GM23338 (cell line): ENCODE data around the gene ZNF346. TPM values are rescaled to one million over a fixed set of nuclear protein-coding genes. Genes with fewer than 3 reads are reported as not detected.

Experiments used
- ATAC-seq: fragments of 200-7000 bp; cut with Tn5 transposase; 3 replicates; pipeline ENCODE4 v1.9.1; 2020
- DNase-seq: peaks from one replicate; pipeline ENCODE4 v3.0.0-alpha.2; 2015; ENCODE audit warnings: low spot score
- H2AFZ ChIP-seq: fragments of 200-600 bp; sonication (generic); 2 replicates; pipeline ENCODE4 v1.8.0; 2016; ENCODE audit warnings: antibody characterized with exemption, mild to moderate bottlenecking, moderate library complexity
- H3F3A ChIP-seq: fragments of 200-600 bp; sonication (generic); replicated peaks from 2 replicates; pipeline ENCODE4 v1.8.0; 2017; ENCODE audit warnings: antibody characterized with exemption, mixed run types, low read depth
- H3K27ac ChIP-seq: fragments of 200-600 bp; sonication (generic); 2 replicates; pipeline ENCODE4 v1.6.1; 2016; ENCODE audit warnings: low read depth
- H3K27me3 ChIP-seq: fragments of 200-600 bp; sonication (generic); 2 replicates; pipeline ENCODE4 v1.8.0; 2016; ENCODE audit warnings: mild to moderate bottlenecking, mixed run types, moderate library complexity; ENCODE audit not compliant: insufficient read depth
- H3K36me3 ChIP-seq: fragments of 200-600 bp; sonication (generic); 2 replicates; pipeline ENCODE4 v1.8.0; 2016; ENCODE audit warnings: mild to moderate bottlenecking; ENCODE audit not compliant: insufficient read depth
- H3K4me1 ChIP-seq: fragments of 200-600 bp; sonication (generic); 2 replicates; pipeline ENCODE4 v1.8.0; 2016; ENCODE audit warnings: mild to moderate bottlenecking, moderate library complexity; ENCODE audit not compliant: insufficient read depth
- H3K4me2 ChIP-seq: fragments of 200-600 bp; sonication (generic); 2 replicates; pipeline ENCODE4 v1.7.1; 2017; ENCODE audit warnings: mixed run types
- H3K4me3 ChIP-seq: fragments of 200-600 bp; sonication (generic); 2 replicates; pipeline ENCODE4 v1.6.1; 2016; ENCODE audit warnings: mixed run types
- H3K79me2 ChIP-seq: fragments of 200-600 bp; sonication (generic); replicated peaks from 2 replicates; pipeline ENCODE4 v1.8.0; 2017; ENCODE audit warnings: mild to moderate bottlenecking; ENCODE audit not compliant: insufficient read depth
- H3K9me2 ChIP-seq: fragments of 200-600 bp; sonication (generic); 2 replicates; pipeline ENCODE4 v1.8.0; 2017; ENCODE audit not compliant: insufficient read depth
- H4K20me1 ChIP-seq: fragments of 200-600 bp; sonication (generic); replicated peaks from 2 replicates; pipeline ENCODE4 v1.8.0; 2017; ENCODE audit warnings: mild to moderate bottlenecking; ENCODE audit not compliant: insufficient read depth
- H3K27ac Mint-ChIP-seq: 2 replicates; pipeline ENCODE4 v1.8.0; 2020; ENCODE audit warnings: inconsistent platforms, mild to moderate bottlenecking, moderate library complexity, mixed read lengths
- H3K27me3 Mint-ChIP-seq: 3 replicates; pipeline ENCODE4 v1.8.0; 2022; ENCODE audit warnings: low read depth, mild to moderate bottlenecking, moderate library complexity, mixed read lengths, inconsistent platforms; ENCODE audit not compliant: insufficient read depth, poor library complexity
- H3K36me3 Mint-ChIP-seq: 3 replicates; pipeline ENCODE4 v1.8.0; 2021; ENCODE audit warnings: low read depth, mild to moderate bottlenecking, inconsistent platforms, moderate library complexity, mixed read lengths
- H3K4me1 Mint-ChIP-seq: 3 replicates; pipeline ENCODE4 v1.8.0; 2020; ENCODE audit warnings: mild to moderate bottlenecking, inconsistent platforms, mixed read lengths
- H3K4me3 Mint-ChIP-seq: 3 replicates; pipeline ENCODE4 v1.8.0; 2021; ENCODE audit warnings: moderate library complexity, mild to moderate bottlenecking, inconsistent platforms, mixed read lengths
- H3K9me3 Mint-ChIP-seq: 3 replicates; pipeline ENCODE4 v1.8.0; 2020; ENCODE audit warnings: moderate library complexity, mild to moderate bottlenecking, inconsistent platforms, mixed read lengths
- CREB1 ChIP-seq: fragments of 250-450 bp; sonication (Bioruptor Pico); IDR thresholded peaks from 2 replicates; pipeline ENCODE4 v1.5.0; 2020; ENCODE audit warnings: low read depth, mild to moderate bottlenecking, moderate library complexity
- CTCF ChIP-seq, 2 experiments: fragments of 200-600 bp in 1 of 2; sonication (generic) in 1 of 2; conservative IDR thresholded peaks; 2 replicates each; pipeline versions ENCODE4 v1.5.1 to v1.6.1; 2016 to 2017; ENCODE audit warnings: antibody characterized with exemption in 2 of 2, low read depth in 2 of 2, mild to moderate bottlenecking in 2 of 2, moderate library complexity in 1 of 2
- EZH2 ChIP-seq: fragments of 200-600 bp; sonication (generic); IDR thresholded peaks from one replicate; pipeline ENCODE4 v1.8.0; 2017; ENCODE audit warnings: antibody characterized with exemption, mild to moderate bottlenecking, low read depth; ENCODE audit not compliant: unreplicated experiment
- EZH2phosphoT487 ChIP-seq: fragments of 200-600 bp; sonication (generic); IDR thresholded peaks from one replicate; pipeline ENCODE4 v1.8.1; 2018; ENCODE audit warnings: antibody characterized with exemption; ENCODE audit not compliant: unreplicated experiment
- JUNB ChIP-seq: IDR thresholded peaks from one replicate; pipeline ENCODE4 v1.6.1; 2016; ENCODE audit warnings: antibody characterized with exemption; ENCODE audit not compliant: unreplicated experiment
- NANOG ChIP-seq: IDR thresholded peaks from 2 replicates; pipeline ENCODE4 v1.6.1; 2016; ENCODE audit warnings: antibody characterized with exemption, borderline replicate concordance
- STAT1 ChIP-seq: IDR thresholded peaks from one replicate; pipeline ENCODE4 v1.6.1; 2016; ENCODE audit warnings: antibody characterized with exemption; ENCODE audit not compliant: unreplicated experiment
- ZNF114 ChIP-seq: fragments of 250-450 bp; sonication (Bioruptor Pico); IDR thresholded peaks from 2 replicates; pipeline ENCODE4 v1.5.0; 2020; ENCODE audit warnings: mild to moderate bottlenecking, moderate library complexity
- polyA plus RNA-seq: library from polyadenylated mRNA; unstranded; fragments of >200 nt; fragmentation: Nextera tagmentation; extraction: Ambion mirVana; gene quantifications from 2 replicates; pipeline ENCODE4 v1.2.1, GENCODE V29; 2016
- total RNA-seq: library from RNA; depleted of rRNA; stranded (reverse); fragments of >200 nt; shearing (Covaris generic); gene quantifications from 2 replicates; pipeline ENCODE4 v1.2.3, GENCODE V29; 2014
- TF ChIP-seq, protein P1 (sequence below): IDR thresholded peaks from one replicate; pipeline ENCODE4 v1.6.1; 2018; ENCODE audit warnings: antibody characterized with exemption; ENCODE audit not compliant: unreplicated experiment

The ZNF346 gene
- total and polyA plus RNA-seq, 2 experiments from 2014 or later = 11.0 to 27.2 TPM

- Histone ChIP-seq H3K4me1 (peaks cover 8% of the 10 kb centered on the region), H3K4me2 (no peak overlapping the region), H3F3A (peaks cover 8% of the 10 kb centered on the region; the same call in 1 of the 2 replicates), H3K36me3 (no peaks in the 10 kb centered on the region), H3K9me2 (no peaks in the 10 kb centered on the region), H2AFZ (peak overlapping the region; percentile 1; the same call in 1 of the 2 replicates), H3K79me2 (no peaks in the 10 kb centered on the region), H3K27me3 (no peaks in the 10 kb centered on the region), H3K27ac (no peak overlapping the region), H4K20me1 (no peaks in the 10 kb centered on the region), H3K4me3 (no peak overlapping the region)
- DNase-seq = no peak
- ATAC-seq = no peak
- TF ChIP-seq NANOG (no peak), JUNB (no peak), CREB1 (CRISPR knock-in tag) (no peak), CTCF (conservative IDR thresholded peaks at IDR 0.05; ENCODE audit: low read depth in 2 of 2) (no peak), ZNF114 (no peak), EZH2 (no peak), EZH2phosphoT487 (no peak), STAT1 (no peak)
- TF ChIP-seq, protein P1, sequence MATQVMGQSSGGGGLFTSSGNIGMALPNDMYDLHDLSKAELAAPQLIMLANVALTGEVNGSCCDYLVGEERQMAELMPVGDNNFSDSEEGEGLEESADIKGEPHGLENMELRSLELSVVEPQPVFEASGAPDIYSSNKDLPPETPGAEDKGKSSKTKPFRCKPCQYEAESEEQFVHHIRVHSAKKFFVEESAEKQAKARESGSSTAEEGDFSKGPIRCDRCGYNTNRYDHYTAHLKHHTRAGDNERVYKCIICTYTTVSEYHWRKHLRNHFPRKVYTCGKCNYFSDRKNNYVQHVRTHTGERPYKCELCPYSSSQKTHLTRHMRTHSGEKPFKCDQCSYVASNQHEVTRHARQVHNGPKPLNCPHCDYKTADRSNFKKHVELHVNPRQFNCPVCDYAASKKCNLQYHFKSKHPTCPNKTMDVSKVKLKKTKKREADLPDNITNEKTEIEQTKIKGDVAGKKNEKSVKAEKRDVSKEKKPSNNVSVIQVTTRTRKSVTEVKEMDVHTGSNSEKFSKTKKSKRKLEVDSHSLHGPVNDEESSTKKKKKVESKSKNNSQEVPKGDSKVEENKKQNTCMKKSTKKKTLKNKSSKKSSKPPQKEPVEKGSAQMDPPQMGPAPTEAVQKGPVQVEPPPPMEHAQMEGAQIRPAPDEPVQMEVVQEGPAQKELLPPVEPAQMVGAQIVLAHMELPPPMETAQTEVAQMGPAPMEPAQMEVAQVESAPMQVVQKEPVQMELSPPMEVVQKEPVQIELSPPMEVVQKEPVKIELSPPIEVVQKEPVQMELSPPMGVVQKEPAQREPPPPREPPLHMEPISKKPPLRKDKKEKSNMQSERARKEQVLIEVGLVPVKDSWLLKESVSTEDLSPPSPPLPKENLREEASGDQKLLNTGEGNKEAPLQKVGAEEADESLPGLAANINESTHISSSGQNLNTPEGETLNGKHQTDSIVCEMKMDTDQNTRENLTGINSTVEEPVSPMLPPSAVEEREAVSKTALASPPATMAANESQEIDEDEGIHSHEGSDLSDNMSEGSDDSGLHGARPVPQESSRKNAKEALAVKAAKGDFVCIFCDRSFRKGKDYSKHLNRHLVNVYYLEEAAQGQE = no peak
- no peak overlapping the region for H3K4me3 Mint-ChIP-seq
- H3K36me3 Mint-ChIP-seq = 0 out of 3 replicates have a peak, but pooled peaks cover 4% of the 10 kb centered on the region
- peaks cover 18% of the 10 kb centered on the region for H3K4me1 Mint-ChIP-seq
- peaks cover 35% of the 10 kb centered on the region for H3K27me3 Mint-ChIP-seq
- H3K27ac Mint-ChIP-seq = no peak overlapping the region
- H3K9me3 Mint-ChIP-seq = peaks cover 6% of the 10 kb centered on the region; the same call in 2 of the 3 replicates
These were observed 90.2 kb downstream of the ZNF346 start for GRCh38 chr5:177112589-177113220.
